Thoracic aorta (tissue), 2 donors: Measurements from ENCODE around the gene RTN1. TPM values are rescaled to one million over a fixed set of nuclear protein-coding genes. Genes with fewer than 3 reads are reported as not detected.
A peak's percentile ranks its signal among the peaks of the same experiment; 100 is the strongest.

Experiments
- ATAC-seq: fragments of 150-250 bp; one replicate; pipeline ENCODE4 v1.8.0; 2017; ENCODE audit warnings: low read depth; ENCODE audit not compliant: insufficient number of reproducible peaks, low FRiP score
- DNase-seq: peaks from one replicate; pipeline ENCODE4 v3.0.0-alpha.2; 2020; ENCODE audit warnings: low spot score
- H3K27ac ChIP-seq, 2 donors: fragments of 200-600 bp; sonication (generic); 1 replicate in 1 of 2; 2 replicates in 1 of 2; pipeline ENCODE4 v1.5.1; 2016; ENCODE audit warnings: mild to moderate bottlenecking in 2 of 2, moderate library complexity in 2 of 2
- H3K27me3 ChIP-seq: fragments of 200-600 bp; sonication (generic); replicated peaks from 2 replicates; pipeline ENCODE4 v1.6.0; 2016; ENCODE audit warnings: mild to moderate bottlenecking; ENCODE audit not compliant: insufficient read depth
- H3K36me3 ChIP-seq: fragments of 200-600 bp; sonication (generic); one replicate; pipeline ENCODE4 v1.5.1; 2016
- H3K4me1 ChIP-seq, 2 donors: fragments of 200-600 bp; sonication (generic); 1 replicate in 1 of 2; 2 replicates in 1 of 2; pipeline versions ENCODE4 v1.5.1 to v1.6.0; 2016; ENCODE audit warnings: low read depth in 2 of 2, mild to moderate bottlenecking in 1 of 2; ENCODE audit not compliant: control insufficient read depth in 1 of 2
- H3K4me3 ChIP-seq: fragments of 200-600 bp; sonication (generic); 2 replicates; pipeline ENCODE4 v1.5.1; 2016; ENCODE audit warnings: mild to moderate bottlenecking
- H3K9me3 ChIP-seq: fragments of 200-600 bp; sonication (generic); 2 replicates; pipeline ENCODE4 v1.5.1; 2016
- CTCF ChIP-seq: fragments of 200-600 bp; sonication (generic); IDR thresholded peaks from one replicate; pipeline ENCODE4 v1.5.1; 2019; ENCODE audit warnings: antibody characterized with exemption
- total RNA-seq, 2 donors: library from RNA; depleted of rRNA; stranded (reverse); fragments of >200 nt; gene quantifications; one replicate each; pipeline versions ENCODE4 v1.1.0 to v1.2.3, GENCODE V29; 2016

The RTN1 gene
- total RNA-seq, 2 donors from 2014 or later: 66.5 to 129 TPM

- Histone ChIP-seq H3K36me3 (no peaks in the 10 kb centered on the region), H3K27me3 (no peaks in the 10 kb centered on the region), H3K4me3 (no peak overlapping the region), H3K27ac (no peak overlapping the region), H3K9me3 (no peaks in the 10 kb centered on the region), H3K4me1 (peaks cover 4 to 33% of the 10 kb centered on the region in 2 donors)
- ATAC-seq: no peak
- no peak for DNase-seq
- TF ChIP-seq CTCF: no peak
Observed at GRCh38 chr14:59707778-59708561, 162.6 kb downstream of the RTN1 start.

- Histone ChIP-seq H3K4me1 (peaks cover 4 to 33% of the 10 kb centered on the region in 2 donors), H3K9me3 (no peaks in the 10 kb centered on the region), H3K27me3 (no peaks in the 10 kb centered on the region), H3K36me3 (no peaks in the 10 kb centered on the region), H3K27ac (no peak overlapping the region), H3K4me3 (no peak overlapping the region)
- DNase-seq: no peak
- no peak for ATAC-seq
- TF ChIP-seq CTCF: no peak
Observed at GRCh38 chr14:59705866-59706265, 164.7 kb downstream of the RTN1 start.

- DNase-seq (no peak), ATAC-seq (no peak)
- H3K36me3 ChIP-seq: no peaks in the 10 kb centered on the region
- H3K27ac ChIP-seq: no peak overlapping the region
- no peak for TF ChIP-seq CTCF
- H3K27me3 ChIP-seq: no peaks in the 10 kb centered on the region
- no peak overlapping the region for H3K4me3 ChIP-seq
- peaks cover 4 to 33% of the 10 kb centered on the region in 2 donors for H3K4me1 ChIP-seq
- no peaks in the 10 kb centered on the region for H3K9me3 ChIP-seq
Observed at GRCh38 chr14:59705245-59705644, 165.3 kb downstream of the RTN1 start.

GRCh38 chr14:59704054-59704645 is 166.4 kb downstream of the RTN1 start:
- H3K4me3 ChIP-seq: no peak overlapping the region
- DNase-seq (no peak), ATAC-seq (no peak)
- H3K9me3 ChIP-seq: no peaks in the 10 kb centered on the region
- peak overlapping the region in 1 of 2 donors; percentile 4 for H3K27ac ChIP-seq
- no peaks in the 10 kb centered on the region for H3K27me3 ChIP-seq
- peaks cover 6 to 39% of the 10 kb centered on the region in 2 donors for H3K4me1 ChIP-seq
- no peaks in the 10 kb centered on the region for H3K36me3 ChIP-seq
- TF ChIP-seq CTCF: no peak

GRCh38 chr14:59699442-59699841 is 171.1 kb downstream of the RTN1 start:
- H3K27me3 ChIP-seq: no peaks in the 10 kb centered on the region
- ATAC-seq (no peak), DNase-seq (no peak)
- no peak for TF ChIP-seq CTCF
- no peaks in the 10 kb centered on the region for H3K9me3 ChIP-seq
- no peak overlapping the region for H3K27ac ChIP-seq
- no peaks in the 10 kb centered on the region for H3K36me3 ChIP-seq
- peaks cover 16 to 30% of the 10 kb centered on the region in 2 donors for H3K4me1 ChIP-seq
- H3K4me3 ChIP-seq: no peak overlapping the region
